Activated CD8-positive, alpha-beta T cell treated with anti-CD3 and anti-CD28 coated beads for 36 hours (primary cell): ENCODE measurements around the gene PDLIM1. TPM values are rescaled to one million over a fixed set of nuclear protein-coding genes. Genes with fewer than 3 reads are reported as not detected.

ENCODE experiments used
- ATAC-seq: fragments of 200-7000 bp; cut with Tn5 transposase; one replicate; pipeline ENCODE4 v1.10.0; 2021; ENCODE audit warnings: mild to moderate bottlenecking, moderate library complexity
- CTCF ChIA-PET: fragments of 350-600 bp; sonication (Branson Sonifier 250); formaldehyde crosslinking; loops from one replicate; lab custom pipeline; 2021; ENCODE audit warnings: antibody characterized with exemption; lab: Charles Lee
- POLR2A ChIA-PET: fragments of 350-600 bp; sonication (Branson Sonifier 250); formaldehyde crosslinking; loops from one replicate; lab custom pipeline; 2021; ENCODE audit warnings: antibody characterized with exemption; lab: Charles Lee
- DNase-seq: peaks from one replicate; pipeline ENCODE4 v3.0.0-alpha.2; 2020
- H3K27ac Mint-ChIP-seq: one replicate; pipeline ENCODE4 v1.8.0; 2021; ENCODE audit warnings: mild to moderate bottlenecking, mixed read lengths
- H3K27me3 Mint-ChIP-seq: one replicate; pipeline ENCODE4 v1.8.0; 2021; ENCODE audit warnings: mixed read lengths
- H3K36me3 Mint-ChIP-seq: one replicate; pipeline ENCODE4 v1.8.0; 2021; ENCODE audit warnings: low read depth, mixed read lengths
- H3K4me1 Mint-ChIP-seq: one replicate; pipeline ENCODE4 v1.8.0; 2021; ENCODE audit warnings: low read depth, mixed read lengths
- H3K4me3 Mint-ChIP-seq: one replicate; pipeline ENCODE4 v1.8.0; 2021; ENCODE audit warnings: mild to moderate bottlenecking, moderate library complexity, mixed read lengths
- H3K9me3 Mint-ChIP-seq: one replicate; pipeline ENCODE4 v1.8.0; 2021; ENCODE audit warnings: mixed read lengths
- CTCF ChIP-seq: fragments of 200-600 bp; IDR thresholded peaks from one replicate; pipeline ENCODE4 v1.8.0; 2022; ENCODE audit warnings: antibody characterized with exemption, mild to moderate bottlenecking
- intact Hi-C: fragments of 100-400 bp; cut with micrococcal nuclease; formaldehyde crosslinking; loops from one replicate; pipeline ENCODE4 v1.10.0; 2022
- total RNA-seq, 2 experiments: library from RNA; stranded (reverse); gene quantifications; one replicate each; pipeline ENCODE4 v1.2.3, GENCODE V29; 2021

Gene PDLIM1
- total RNA-seq, 2 experiments from 2014 or later, result 0.74 to 1.1 TPM

GRCh38 chr10:95265572-95265971 is 25.2 kb downstream of the PDLIM1 start:
- Mint-ChIP-seq H3K27me3 (no peaks in the 10 kb centered on the region), H3K36me3 (no peaks in the 10 kb centered on the region), H3K27ac (no peak overlapping the region), H3K4me3 (no peak overlapping the region), H3K9me3 (no peaks in the 10 kb centered on the region), H3K4me1 (no peaks in the 10 kb centered on the region)
- no peak for TF ChIP-seq CTCF
- POLR2A ChIA-PET, result no interaction called here
- DNase-seq (no peak), ATAC-seq (no peak)
- CTCF ChIA-PET, result interaction anchor here (0.7 kb wide), 1 partner anchor 11 kb away, joined by 3 read pairs; no protein-coding TSS in a partner anchor
- intact Hi-C loops, result no loop called here

- no peak overlapping the region for H3K4me3 Mint-ChIP-seq
- ChIA-PET CTCF (interaction anchor here (1.0 kb wide), 3 partner anchors 18 to 110 kb away, joined by 3 to 4 read pairs (median 3); no protein-coding TSS in a partner anchor), POLR2A (no interaction called here)
- no peaks in the 10 kb centered on the region for H3K9me3 Mint-ChIP-seq
- intact Hi-C loops, result no loop called here
- ATAC-seq (no peak), DNase-seq (no peak)
- no peak for TF ChIP-seq CTCF
- no peak overlapping the region for H3K27ac Mint-ChIP-seq
- H3K27me3 Mint-ChIP-seq, result no peaks in the 10 kb centered on the region
- no peaks in the 10 kb centered on the region for H3K36me3 Mint-ChIP-seq
- no peaks in the 10 kb centered on the region for H3K4me1 Mint-ChIP-seq
Observed at GRCh38 chr10:95264227-95265051, 26.4 kb downstream of the PDLIM1 start.

- ATAC-seq, result no peak
- no peak overlapping the region for H3K27ac Mint-ChIP-seq
- no peak for DNase-seq
- no peaks in the 10 kb centered on the region for H3K9me3 Mint-ChIP-seq
- ChIA-PET POLR2A (no interaction called here), CTCF (interaction anchor here (1.0 kb wide), 1 partner anchor 55 kb away, joined by 3 read pairs; no protein-coding TSS in a partner anchor)
- H3K4me1 Mint-ChIP-seq, result no peaks in the 10 kb centered on the region
- TF ChIP-seq CTCF, result no peak
- intact Hi-C loops, result no loop called here
- H3K4me3 Mint-ChIP-seq, result no peak overlapping the region
- no peaks in the 10 kb centered on the region for H3K27me3 Mint-ChIP-seq
- no peaks in the 10 kb centered on the region for H3K36me3 Mint-ChIP-seq
Observed at GRCh38 chr10:95263864-95264226, 27.0 kb downstream of the PDLIM1 start.

GRCh38 chr10:95262763-95263518 is 27.9 kb downstream of the PDLIM1 start:
- DNase-seq (no peak), ATAC-seq (no peak)
- CTCF ChIA-PET, result no interaction called here
- no peaks in the 10 kb centered on the region for H3K27me3 Mint-ChIP-seq
- TF ChIP-seq CTCF, result no peak
- H3K4me3 Mint-ChIP-seq, result no peak overlapping the region
- no peaks in the 10 kb centered on the region for H3K9me3 Mint-ChIP-seq
- no peaks in the 10 kb centered on the region for H3K36me3 Mint-ChIP-seq
- no peak overlapping the region for H3K27ac Mint-ChIP-seq
- intact Hi-C loops, result no loop called here
- no peaks in the 10 kb centered on the region for H3K4me1 Mint-ChIP-seq
- POLR2A ChIA-PET, result no interaction called here

- no peaks in the 10 kb centered on the region for H3K4me1 Mint-ChIP-seq
- POLR2A ChIA-PET, result no interaction called here
- no peaks in the 10 kb centered on the region for H3K9me3 Mint-ChIP-seq
- intact Hi-C loops, result no loop called here
- no peaks in the 10 kb centered on the region for H3K36me3 Mint-ChIP-seq
- CTCF ChIA-PET, result no interaction called here
- ATAC-seq, result no peak
- no peak overlapping the region for H3K27ac Mint-ChIP-seq
- no peaks in the 10 kb centered on the region for H3K27me3 Mint-ChIP-seq
- DNase-seq, result no peak
- no peak for TF ChIP-seq CTCF
- H3K4me3 Mint-ChIP-seq, result no peak overlapping the region
Observed at GRCh38 chr10:95261926-95262325, 28.9 kb downstream of the PDLIM1 start.
